Spleen (tissue), 11 donors: ENCODE measurements around the gene IFT81. TPM values are rescaled to one million over a fixed set of nuclear protein-coding genes. Genes with fewer than 3 reads are reported as not detected.

Experiments
- DNase-seq: peaks from one replicate; pipeline ENCODE4 v3.0.0-alpha.2; 2020
- H3K27ac ChIP-seq, 8 donors: fragments of 200-600 bp; sonication (generic) in 7 of 8; 1 replicate in 4 of 8; 2 replicates in 4 of 8; pipeline versions ENCODE4 v1.5.0 to v1.8.0; 2016 to 2021; ENCODE audit warnings: inconsistent platforms in 4 of 8, mild to moderate bottlenecking in 4 of 8, moderate library complexity in 1 of 8
- H3K27me3 ChIP-seq, 7 donors: fragments of 200-600 bp; sonication (generic) in 6 of 7; replicated peaks in 1 of 7; 1 replicate in 4 of 7; 2 replicates in 3 of 7; pipeline versions ENCODE4 v1.5.0 to v1.8.0; 2016 to 2021; ENCODE audit warnings: inconsistent platforms in 3 of 7, mild to moderate bottlenecking in 1 of 7
- H3K36me3 ChIP-seq, 6 donors: fragments of 200-600 bp; sonication (generic) in 5 of 6; 1 replicate in 4 of 6; 2 replicates in 2 of 6; pipeline versions ENCODE4 v1.5.0 to v1.8.0; 2016 to 2021; ENCODE audit warnings: inconsistent platforms in 2 of 6
- H3K4me1 ChIP-seq, 6 donors: fragments of 200-600 bp; sonication (generic) in 5 of 6; 1 replicate in 3 of 6; 2 replicates in 3 of 6; pipeline versions ENCODE4 v1.5.0 to v1.8.0; 2016 to 2021; ENCODE audit warnings: inconsistent platforms in 3 of 6
- H3K4me3 ChIP-seq, 8 donors: fragments of 200-600 bp; sonication (generic) in 7 of 8; 1 replicate in 4 of 8; 2 replicates in 4 of 8; pipeline versions ENCODE4 v1.5.0 to v1.8.0; 2016 to 2021; ENCODE audit warnings: inconsistent platforms in 4 of 8, mild to moderate bottlenecking in 4 of 8, moderate library complexity in 2 of 8
- H3K9me3 ChIP-seq, 8 donors: fragments of 200-600 bp; sonication (generic) in 7 of 8; 1 replicate in 4 of 8; 2 replicates in 4 of 8; pipeline versions ENCODE4 v1.5.0 to v1.8.0; 2016 to 2021; ENCODE audit warnings: inconsistent platforms in 4 of 8
- POLR2A ChIP-seq, 3 donors: fragments of 450-650 bp; IDR thresholded peaks; one replicate each; pipeline ENCODE4 v1.5.1; 2017; ENCODE audit warnings: antibody characterized with exemption in 3 of 3, mild to moderate bottlenecking in 1 of 3
- POLR2AphosphoS5 ChIP-seq, 3 donors: sonication (generic); formaldehyde crosslinking; IDR thresholded peaks; one replicate each; pipeline ENCODE4 v1.5.1; 2017; ENCODE audit warnings: antibody characterized with exemption in 3 of 3
- WGBS, 5 donors: extraction: QIAGEN DNeasy Blood & Tissue Kit in 3 of 5; methylation state at CpG; one replicate each; pipeline versions ENCODE4 v1.1.5 to v1.1.7; 2013 to 2018; 5-methylcytosine and 5-hydroxymethylcytosine counted together
- intact Hi-C: fragments of 100-400 bp; cut with DNase I; formaldehyde crosslinking; loops from one replicate; pipeline ENCODE4 v1.15.0; 2023; ENCODE audit warnings: low total_unique reads
- polyA plus RNA-seq, 3 donors: library from polyadenylated mRNA; stranded (reverse); fragments of 200-250 nt; gene quantifications; one replicate each; pipeline ENCODE4 v1.2.1, GENCODE V29; 2013
- total RNA-seq, 7 donors: library from RNA; depleted of rRNA in 3 of 7; stranded (reverse); fragments of >200 nt in 3 of 7; fragmentation: NEBNext Ultra II Directional in 4 of 7; extraction: Animal tissue kit (Norgen Biotek cat#: 25700) in 4 of 7; gene quantifications; one replicate each; pipeline versions ENCODE4 v1.1.0 to v1.2.1, GENCODE V29; 2016 to 2021
- TF ChIP-seq, protein P1 (sequence below), 11 experiments: fragments of 200-600 bp in 7 of 11; fragments of 450-650 bp in 4 of 11; sonication (generic) in 4 of 11; IDR thresholded peaks in 8 of 11; conservative IDR thresholded peaks in 3 of 11; 1 replicate in 7 of 11; 2 replicates in 4 of 11; pipeline versions ENCODE4 v1.4.0 to v1.8.0; 2016 to 2021; ENCODE audit warnings: antibody characterized with exemption in 11 of 11, inconsistent platforms in 4 of 11, mild to moderate bottlenecking in 1 of 11
- donor health status: healthy with polysubstance abuse.
- donor health status: DM: no; HTN: no; CAD: no; lungs with moderate emphysema.
- donor health status: DM: no; HTN: no; CAD: no.
- donor health status: Bipolar disorder and iron deficiency.
- donor health status: healthy.
- donor health status: DM: no; HTN: no; CAD: no.
- donor health status: DM: yes; HTN: yes; CAD: no.

The IFT81 gene
- total and polyA plus RNA-seq, 10 donors, result 1.8 to 10.1 (median 5.2) TPM

DNA sequence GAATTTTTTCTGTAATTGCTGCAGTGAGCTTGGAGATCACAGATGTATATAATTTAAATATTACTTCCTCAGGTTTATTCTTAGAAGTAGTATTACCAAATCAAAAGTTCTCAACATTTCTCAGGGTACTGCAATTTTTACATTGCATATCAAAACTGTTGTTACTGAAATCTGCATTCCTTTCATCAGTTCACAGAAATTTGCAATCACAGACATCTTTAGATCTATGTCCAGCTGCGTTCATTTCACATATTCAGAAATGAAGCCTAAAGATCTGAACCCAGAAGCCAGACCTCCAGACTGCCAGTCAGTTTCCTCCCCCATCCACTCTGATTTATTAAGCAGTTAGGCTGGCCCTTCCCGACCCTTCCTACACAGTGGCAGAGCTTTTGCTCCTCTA is 18.2 kb upstream of the IFT81 start:
- Histone ChIP-seq H3K27me3 (no peaks in the 10 kb centered on the region), H3K4me3 (no peak overlapping the region), H3K4me1 (peaks cover 0 to 18% (median 2%) of the 10 kb centered on the region in 6 donors), H3K9me3 (no peaks in the 10 kb centered on the region), H3K36me3 (no peaks in the 10 kb centered on the region), H3K27ac (peak overlapping the region in 1 of 8 donors; percentile 69)
- TF ChIP-seq POLR2AphosphoS5 (IDR thresholded peaks at IDR 0.05) (no peak), POLR2A (IDR thresholded peaks at IDR 0.05) (no peak)
- TF ChIP-seq, protein P1, sequence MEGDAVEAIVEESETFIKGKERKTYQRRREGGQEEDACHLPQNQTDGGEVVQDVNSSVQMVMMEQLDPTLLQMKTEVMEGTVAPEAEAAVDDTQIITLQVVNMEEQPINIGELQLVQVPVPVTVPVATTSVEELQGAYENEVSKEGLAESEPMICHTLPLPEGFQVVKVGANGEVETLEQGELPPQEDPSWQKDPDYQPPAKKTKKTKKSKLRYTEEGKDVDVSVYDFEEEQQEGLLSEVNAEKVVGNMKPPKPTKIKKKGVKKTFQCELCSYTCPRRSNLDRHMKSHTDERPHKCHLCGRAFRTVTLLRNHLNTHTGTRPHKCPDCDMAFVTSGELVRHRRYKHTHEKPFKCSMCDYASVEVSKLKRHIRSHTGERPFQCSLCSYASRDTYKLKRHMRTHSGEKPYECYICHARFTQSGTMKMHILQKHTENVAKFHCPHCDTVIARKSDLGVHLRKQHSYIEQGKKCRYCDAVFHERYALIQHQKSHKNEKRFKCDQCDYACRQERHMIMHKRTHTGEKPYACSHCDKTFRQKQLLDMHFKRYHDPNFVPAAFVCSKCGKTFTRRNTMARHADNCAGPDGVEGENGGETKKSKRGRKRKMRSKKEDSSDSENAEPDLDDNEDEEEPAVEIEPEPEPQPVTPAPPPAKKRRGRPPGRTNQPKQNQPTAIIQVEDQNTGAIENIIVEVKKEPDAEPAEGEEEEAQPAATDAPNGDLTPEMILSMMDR (IDR thresholded peaks at IDR 0.05 in 8 of 11, conservative IDR thresholded peaks at IDR 0.05 in 3 of 11), result no peak
- intact Hi-C loops, result loop anchor here (5.0 to 10.0 kb wide), 2 partner anchors 139 to 316 kb away; no protein-coding TSS in a partner anchor
- WGBS, 5 donors, result 49 to 64% (median 54%) methylated on average over 2 of the region's 2 CpGs
- no peak for DNase-seq

DNA sequence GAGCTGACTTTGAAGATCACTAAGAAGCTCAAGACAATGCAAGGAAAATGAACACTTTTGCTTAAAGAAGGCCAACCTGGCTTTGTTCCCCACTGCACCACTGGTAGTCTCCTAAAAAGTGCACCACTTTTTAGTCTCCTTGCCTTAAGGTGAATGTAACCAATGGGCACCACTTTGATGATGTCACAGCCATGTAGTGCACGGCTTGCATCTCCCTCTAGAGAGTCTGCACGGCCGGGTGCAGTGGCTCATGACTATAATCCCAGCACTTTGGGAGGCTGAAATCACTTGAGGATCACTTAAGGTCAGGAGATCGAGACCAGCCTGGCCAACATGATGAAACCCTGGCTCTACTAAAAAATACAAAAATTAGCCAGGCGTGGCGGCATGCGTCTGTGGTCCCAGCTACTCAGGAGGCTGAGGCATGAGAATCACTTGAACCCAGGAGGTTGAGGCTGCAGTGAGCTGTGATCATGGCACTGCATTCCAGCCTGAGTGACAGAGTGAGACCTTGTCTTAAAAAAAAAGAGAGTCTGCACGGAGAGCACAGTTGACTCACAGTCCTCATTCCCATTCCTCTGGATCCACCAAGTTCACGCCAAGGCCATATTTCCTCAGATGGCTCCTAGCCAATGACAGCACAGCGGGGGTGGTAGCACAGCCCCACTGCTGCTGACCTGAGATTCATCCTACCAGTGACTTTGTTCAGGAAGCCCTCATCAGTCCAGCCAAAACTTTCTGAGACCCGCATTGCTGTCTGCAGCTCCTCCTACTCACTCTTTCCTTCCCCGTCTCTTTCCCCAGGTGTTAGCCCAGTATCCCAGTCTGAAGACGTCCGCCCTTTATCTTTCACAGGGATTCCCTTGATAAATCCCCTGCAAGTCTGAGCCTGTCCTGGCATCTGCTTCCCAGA is 16.5 kb upstream of the IFT81 start:
- TF ChIP-seq POLR2A (IDR thresholded peaks at IDR 0.05), result no peak
- TF ChIP-seq POLR2AphosphoS5 (IDR thresholded peaks at IDR 0.05), result peak in 2 of 3 donors; percentile 19 to 61
- Histone ChIP-seq H3K27me3 (no peaks in the 10 kb centered on the region), H3K4me3 (no peak overlapping the region), H3K4me1 (peaks cover 0 to 14% (median 0%) of the 10 kb centered on the region in 6 donors), H3K9me3 (no peaks in the 10 kb centered on the region), H3K36me3 (no peaks in the 10 kb centered on the region), H3K27ac (peak overlapping the region in 7 of 8 donors; percentile 28 to 74 (median 52))
- DNase-seq, result no peak
- 77 to 91% (median 89%) methylated on average over 14 of the region's 14 CpGs for WGBS, 5 donors
- intact Hi-C loops, result loop anchor here (5.0 to 10.0 kb wide), 2 partner anchors 137 to 315 kb away; no protein-coding TSS in a partner anchor

DNA sequence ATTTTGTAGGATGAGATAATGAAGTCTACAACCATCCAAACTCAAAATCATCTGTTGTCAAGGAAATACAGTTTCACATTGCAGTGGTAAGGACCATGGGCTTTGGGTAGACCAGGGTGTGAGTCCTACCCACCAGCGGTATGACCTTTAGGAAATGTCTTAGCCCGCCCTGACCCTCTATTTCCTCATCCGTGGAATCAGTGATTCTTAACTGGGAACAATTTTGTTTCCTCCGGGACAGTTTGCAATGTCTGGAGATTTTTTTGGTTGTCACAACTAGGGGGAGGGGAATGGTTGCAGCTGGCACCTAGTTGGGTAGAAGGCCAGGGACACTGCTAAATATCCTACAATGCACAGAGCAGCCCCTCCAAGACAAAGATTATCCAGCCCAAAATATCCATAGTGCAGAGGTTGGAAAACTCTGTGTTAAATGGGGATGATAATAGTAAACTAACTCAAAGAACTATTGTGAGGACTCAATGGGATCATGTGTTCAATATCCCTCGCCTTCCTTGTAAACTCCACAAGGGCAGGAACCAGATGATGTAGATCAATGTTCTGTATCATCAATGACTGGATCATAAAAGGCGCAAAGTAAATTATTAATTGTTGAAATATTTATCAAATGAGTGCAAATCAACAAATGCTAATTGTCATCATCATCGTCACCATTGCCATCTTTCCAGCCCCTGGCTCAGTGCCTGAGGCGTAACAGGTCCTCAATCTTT is 15.7 kb upstream of the IFT81 start:
- 81 to 94% (median 85%) methylated on average over 8 of the region's 8 CpGs for WGBS, 5 donors
- Histone ChIP-seq H3K9me3 (no peaks in the 10 kb centered on the region), H3K27ac (peak overlapping the region in 6 of 8 donors; percentile 27 to 74 (median 52)), H3K4me3 (no peak overlapping the region), H3K36me3 (no peaks in the 10 kb centered on the region), H3K4me1 (peaks cover 0 to 12% (median 0%) of the 10 kb centered on the region in 6 donors), H3K27me3 (no peaks in the 10 kb centered on the region)
- TF ChIP-seq POLR2A (IDR thresholded peaks at IDR 0.05), result no peak
- intact Hi-C loops, result loop anchor here (5.0 to 10.0 kb wide), 2 partner anchors 136 to 314 kb away; no protein-coding TSS in a partner anchor
- no peak for DNase-seq

DNA sequence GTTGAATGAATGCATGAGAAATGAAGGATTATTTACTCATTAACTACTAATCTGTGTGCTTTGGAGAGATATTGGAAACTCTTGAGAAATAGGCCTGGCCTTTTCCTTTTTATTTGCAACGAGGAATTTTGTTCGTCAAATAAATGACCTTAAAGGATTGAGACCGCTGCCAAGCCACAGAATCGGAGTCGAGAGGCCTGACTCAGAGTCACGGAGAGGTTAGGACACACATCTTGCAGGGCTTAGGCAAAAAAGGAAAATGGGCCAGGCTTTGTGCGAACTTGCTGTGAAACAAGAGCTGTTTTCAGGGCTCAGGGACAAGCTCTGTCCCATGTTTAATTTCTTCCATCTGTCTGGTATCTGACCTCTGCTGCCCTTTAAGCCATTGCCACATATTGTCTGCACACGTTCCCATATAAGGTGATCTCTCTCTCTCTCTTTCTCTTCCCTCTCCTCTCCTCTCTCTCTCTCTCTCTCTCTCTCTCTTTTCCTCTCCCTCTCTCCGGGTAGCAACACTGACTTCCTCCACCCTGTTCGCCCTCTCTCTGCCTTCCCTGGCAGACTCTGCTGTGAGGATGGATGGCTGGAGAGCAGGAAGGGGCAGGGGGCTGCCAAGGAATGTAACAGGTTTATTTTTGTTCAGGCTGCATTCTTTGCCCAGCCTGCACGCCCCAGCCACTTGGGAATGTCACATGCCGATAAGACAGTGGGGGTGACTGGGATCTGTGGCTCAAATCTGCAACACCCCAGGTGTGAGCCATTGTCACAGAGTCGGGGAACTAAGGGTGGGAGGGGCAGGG is 14.9 kb upstream of the IFT81 start:
- Histone ChIP-seq H3K9me3 (no peaks in the 10 kb centered on the region), H3K4me3 (no peak overlapping the region), H3K27ac (peak overlapping the region in 7 of 8 donors; percentile 44 to 77 (median 60)), H3K27me3 (no peaks in the 10 kb centered on the region), H3K4me1 (peaks cover 0 to 9% (median 0%) of the 10 kb centered on the region in 6 donors), H3K36me3 (no peaks in the 10 kb centered on the region)
- WGBS, 5 donors, result 50 to 69% (median 67%) methylated on average over 13 of the region's 13 CpGs
- DNase-seq, result no peak
- intact Hi-C loops, result loop anchor here (5.0 to 10.0 kb wide), 2 partner anchors 136 to 313 kb away; no protein-coding TSS in a partner anchor
- TF ChIP-seq POLR2AphosphoS5 (IDR thresholded peaks at IDR 0.05), result peak in 1 of 3 donors; percentile 56
- TF ChIP-seq, protein P1 (IDR thresholded peaks at IDR 0.05 in 8 of 11, conservative IDR thresholded peaks at IDR 0.05 in 3 of 11), result peak in 2 of 11 experiments; percentile 16 to 19
- no peak for TF ChIP-seq POLR2A (IDR thresholded peaks at IDR 0.05)
